Activated CD4-positive, alpha-beta T cell treated with anti-CD3 and anti-CD28 coated beads for 24 hours (primary cell): Measurements from ENCODE around the gene SMYD5.

Experiments
- DNase-seq, 2 donors: peaks; one replicate each; pipeline ENCODE4 v3.0.0-alpha.2; 2020; ENCODE audit warnings: low read depth in 2 of 2

SMYD5 gene

GRCh38 chr2:73205611-73206010 is 8.4 kb upstream of the SMYD5 start:
- no peak for DNase-seq

- no peak for DNase-seq
Measured at GRCh38 chr2:73208258-73208657, 5.8 kb upstream of the SMYD5 start.

GRCh38 chr2:73210019-73210418 is 4.0 kb upstream of the SMYD5 start:
- no peak for DNase-seq

GRCh38 chr2:73210696-73211095 is 3.3 kb upstream of the SMYD5 start:
- DNase-seq, result no peak

- DNase-seq, result no peak
Measured at GRCh38 chr2:73212098-73212447, 2.0 kb upstream of the SMYD5 start.

- DNase-seq, result peak; percentile 66 to 67
Measured at GRCh38 chr2:73212448-73213176, 1.4 kb upstream of the SMYD5 start.

- DNase-seq, result no peak
Measured at GRCh38 chr2:73215254-73215653, 1.2 kb downstream of the SMYD5 start.

GRCh38 chr2:73217160-73217559 is 3.1 kb downstream of the SMYD5 start:
- no peak for DNase-seq

- no peak for DNase-seq
Measured at GRCh38 chr2:73217826-73218225, 3.8 kb downstream of the SMYD5 start.

- DNase-seq, result no peak
Measured at GRCh38 chr2:73218298-73218697, 4.3 kb downstream of the SMYD5 start.

GRCh38 chr2:73223821-73224220 is 9.8 kb downstream of the SMYD5 start:
- no peak for DNase-seq

- DNase-seq, result no peak
Measured at GRCh38 chr2:73225513-73226360, 11.7 kb downstream of the SMYD5 start.

GRCh38 chr2:73227086-73227485 is 13.0 kb downstream of the SMYD5 start:
- no peak for DNase-seq

- no peak for DNase-seq
Measured at GRCh38 chr2:73228631-73229030, 14.6 kb downstream of the SMYD5 start.

- DNase-seq, result no peak
Measured at GRCh38 chr2:73232403-73233153, 18.5 kb downstream of the SMYD5 start.

- peak; percentile 85 for DNase-seq
Measured at GRCh38 chr2:73233154-73233931, 19.3 kb downstream of the SMYD5 start, which contains the start of gene PRADC1. Gene PRADC1 (minus strand): TSS chr2:73233239. CDS start chr2:73233160, 79 bp downstream.

- DNase-seq, result peak; percentile 66 to 74
Measured at GRCh38 chr2:73233932-73234832, 20.1 kb downstream of the SMYD5 start, which contains the start of gene CCT7. Gene CCT7 (plus strand): TSS chr2:73234308. CDS start chr2:73234379, 71 bp downstream.

GRCh38 chr2:73235315-73236028 is 21.4 kb downstream of the SMYD5 start:
- DNase-seq, result no peak

- DNase-seq, result no peak
Measured at GRCh38 chr2:73237168-73237567, 23.1 kb downstream of the SMYD5 start.

GRCh38 chr2:73238149-73238548 is 24.1 kb downstream of the SMYD5 start:
- no peak for DNase-seq
